NCI-H2029 (cell line): ENCODE data around the gene KMT2E.

Experiments used
- DNase-seq: peaks from one replicate; lab custom pipeline; 2025; lab: John Stamatoyannopoulos, UW

Gene KMT2E

DNA sequence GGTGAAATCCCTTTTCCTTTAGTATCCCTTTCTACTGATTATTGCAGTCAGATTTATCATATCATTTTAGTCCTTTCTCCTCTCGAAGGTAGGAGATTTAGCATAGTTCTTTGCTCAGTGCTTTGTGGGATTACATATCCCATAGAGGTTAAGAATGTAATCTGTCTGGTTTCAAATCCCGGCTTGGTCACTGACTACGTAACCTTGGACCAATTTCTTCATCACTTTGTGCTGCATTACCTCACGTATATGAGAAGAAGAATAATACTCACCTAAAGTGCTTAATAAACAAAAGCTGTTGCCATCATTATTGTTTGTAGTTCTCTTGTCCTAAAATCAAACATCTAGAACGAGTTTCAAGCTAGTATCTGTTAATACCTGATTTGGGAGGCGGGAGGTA, 74.0 kb downstream of the KMT2E start:
- DNase-seq, result no peak

GRCh38 chr7:105088456-105088855, 74.5 kb downstream of the KMT2E start:
- DNase-seq, result no peak

DNA sequence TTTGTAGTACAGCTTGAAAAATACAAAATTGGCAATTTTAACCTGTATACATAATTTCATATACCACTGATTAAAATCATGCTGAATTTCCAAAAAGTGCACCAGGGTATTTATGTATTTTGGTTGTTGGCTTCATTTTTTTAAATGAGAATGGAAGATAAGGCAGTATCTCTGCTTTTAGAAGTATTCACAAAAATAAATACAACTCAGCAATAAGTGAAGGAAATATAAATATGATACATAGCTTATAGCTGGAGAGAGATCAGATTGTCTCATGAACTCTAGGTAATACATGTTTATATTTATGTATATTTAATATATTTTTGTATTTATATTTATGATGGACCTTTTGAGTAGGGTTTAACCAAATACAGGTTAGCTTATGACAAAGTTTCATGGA, 81.0 kb downstream of the KMT2E start:
- DNase-seq, result no peak

DNA sequence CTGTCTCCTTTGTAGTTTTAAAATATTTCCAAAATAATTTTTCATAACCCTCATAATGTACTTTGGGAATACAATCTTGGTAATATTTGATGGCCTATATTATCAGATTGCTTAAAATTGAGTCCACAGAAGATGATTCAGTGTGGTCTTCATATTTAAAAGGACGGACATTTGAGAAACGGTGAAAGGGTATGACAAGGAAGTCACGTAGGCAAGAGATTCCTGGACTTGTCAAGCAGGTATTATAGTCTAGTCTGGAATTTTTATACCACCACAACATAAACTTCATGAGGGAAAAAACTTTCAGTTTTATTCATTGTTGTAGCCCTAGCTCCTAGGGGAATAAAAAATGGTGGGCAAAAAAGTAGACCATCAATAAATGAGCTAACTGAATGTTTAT, 82.3 kb downstream of the KMT2E start:
- no peak for DNase-seq

DNA sequence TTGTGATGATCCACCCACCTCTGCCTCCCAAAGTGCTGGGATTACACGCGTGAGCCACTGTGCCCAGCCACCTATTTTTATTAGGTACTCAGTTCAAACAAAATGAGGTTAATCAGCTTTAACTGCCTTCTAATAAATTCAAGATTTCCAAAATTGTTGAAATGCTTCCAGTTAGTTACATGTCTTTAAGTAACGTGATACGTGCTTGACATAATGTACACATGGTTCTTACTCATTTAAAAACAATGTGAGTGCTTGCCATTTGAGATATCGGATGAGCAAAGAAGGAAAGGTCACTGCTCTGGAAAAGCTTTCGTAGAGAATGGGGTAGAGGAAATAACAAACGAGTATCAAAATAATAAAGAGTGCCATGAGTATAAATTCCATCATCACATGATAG, 83.6 kb downstream of the KMT2E start:
- peak; percentile 9 for DNase-seq

DNA sequence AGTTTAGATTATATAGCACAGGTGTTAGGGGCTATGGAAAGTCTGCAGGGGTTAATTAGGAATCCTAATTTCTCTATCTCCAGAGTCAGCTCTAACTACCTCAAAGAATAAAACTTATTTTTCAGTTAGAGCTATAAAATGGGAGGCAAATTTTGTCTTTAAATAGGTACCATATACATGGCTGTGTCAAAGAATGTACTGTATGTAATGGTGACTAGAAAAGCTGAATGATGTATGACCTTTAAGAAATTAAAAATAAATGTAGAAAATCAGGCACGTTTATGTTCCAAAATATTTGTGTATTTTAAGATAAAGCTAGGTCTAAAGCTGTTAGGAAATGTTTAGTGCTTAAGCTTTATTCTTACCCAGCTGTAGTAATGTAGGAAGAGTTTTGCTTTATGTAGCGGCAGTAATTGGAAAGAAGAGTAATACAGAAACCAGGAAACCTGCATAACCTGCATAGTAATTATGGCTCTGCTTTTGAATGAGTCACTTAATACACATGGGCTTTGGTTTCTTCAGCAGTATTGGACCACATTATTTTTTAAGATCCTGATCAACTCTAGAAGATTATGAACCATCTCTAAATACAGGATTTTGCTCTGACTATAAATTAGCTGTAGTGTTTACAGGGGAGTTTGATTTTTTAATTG, 85.0 kb downstream of the KMT2E start:
- no peak for DNase-seq

DNA sequence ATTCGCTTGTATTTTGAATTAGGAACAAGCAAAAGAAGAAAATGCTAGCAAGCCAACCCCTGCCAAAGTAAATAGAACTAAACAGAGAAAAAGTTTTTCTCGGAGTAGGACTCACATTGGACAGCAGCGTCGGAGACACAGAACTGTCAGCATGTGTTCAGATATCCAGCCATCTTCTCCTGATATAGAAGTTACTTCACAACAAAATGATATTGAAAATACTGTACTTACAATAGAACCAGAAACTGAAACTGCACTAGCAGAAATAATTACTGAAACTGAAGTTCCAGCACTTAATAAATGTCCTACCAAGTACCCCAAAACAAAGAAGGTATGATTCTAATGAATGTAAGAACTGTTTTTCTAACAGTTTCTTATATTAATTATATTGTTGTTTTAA, 87.9 kb downstream of the KMT2E start:
- no peak for DNase-seq

DNA sequence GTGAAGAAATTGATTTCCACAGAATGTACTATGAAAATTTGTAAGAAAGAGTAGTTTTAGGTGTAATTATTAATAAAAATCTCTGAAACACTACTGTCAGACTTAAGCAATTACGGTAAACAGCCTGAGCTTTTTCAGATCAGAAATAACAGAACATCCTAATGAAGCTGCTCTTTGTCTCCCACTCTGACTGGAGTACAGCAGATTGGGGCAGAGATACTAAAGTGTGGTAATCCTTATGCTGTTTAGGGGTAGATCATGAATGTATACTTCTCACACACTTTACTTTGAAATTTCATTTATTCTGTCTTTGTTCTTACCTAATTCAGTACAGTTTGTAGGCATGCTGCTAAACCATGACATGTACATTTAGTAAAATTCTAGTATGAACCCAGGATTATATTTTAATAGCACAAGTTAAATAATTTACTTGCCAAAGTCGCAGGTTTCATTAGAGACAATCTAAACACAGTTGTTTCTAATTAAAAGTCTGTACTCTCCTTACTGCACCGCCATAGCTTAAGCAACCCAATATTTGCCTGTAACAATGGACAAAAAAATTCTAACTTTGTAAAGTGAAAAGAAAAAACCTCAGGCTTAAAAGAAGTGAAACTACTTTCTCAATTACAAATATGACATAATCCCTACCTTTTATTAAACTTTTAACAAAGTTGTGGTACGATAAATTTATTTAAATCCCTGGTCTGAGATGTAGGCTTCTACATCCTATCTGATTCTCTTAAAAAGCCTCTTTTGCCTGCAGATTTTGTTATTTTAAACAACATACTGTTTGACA, 88.8 kb downstream of the KMT2E start:
- DNase-seq, result no peak

GRCh38 chr7:105105579-105105978, 91.6 kb downstream of the KMT2E start:
- DNase-seq, result no peak

DNA sequence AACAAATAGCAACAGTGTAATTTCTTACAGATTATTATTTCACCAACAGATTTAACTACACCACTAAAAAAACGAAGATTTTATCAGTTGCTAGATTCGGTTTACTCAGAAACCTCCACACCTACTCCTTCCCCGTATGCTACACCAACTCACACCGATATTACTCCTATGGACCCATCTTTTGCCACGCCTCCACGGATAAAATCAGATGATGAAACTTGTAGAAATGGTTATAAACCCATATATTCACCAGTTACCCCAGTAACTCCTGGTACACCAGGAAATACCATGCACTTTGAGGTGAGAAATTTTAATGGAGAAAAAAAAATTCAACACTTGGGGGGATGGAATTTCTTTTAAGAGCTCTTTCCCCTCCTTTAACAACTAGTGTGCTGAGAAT, 92.5 kb downstream of the KMT2E start:
- no peak for DNase-seq

- DNase-seq, result no peak
Observed at GRCh38 chr7:105107458-105107857, 93.5 kb downstream of the KMT2E start.

DNA sequence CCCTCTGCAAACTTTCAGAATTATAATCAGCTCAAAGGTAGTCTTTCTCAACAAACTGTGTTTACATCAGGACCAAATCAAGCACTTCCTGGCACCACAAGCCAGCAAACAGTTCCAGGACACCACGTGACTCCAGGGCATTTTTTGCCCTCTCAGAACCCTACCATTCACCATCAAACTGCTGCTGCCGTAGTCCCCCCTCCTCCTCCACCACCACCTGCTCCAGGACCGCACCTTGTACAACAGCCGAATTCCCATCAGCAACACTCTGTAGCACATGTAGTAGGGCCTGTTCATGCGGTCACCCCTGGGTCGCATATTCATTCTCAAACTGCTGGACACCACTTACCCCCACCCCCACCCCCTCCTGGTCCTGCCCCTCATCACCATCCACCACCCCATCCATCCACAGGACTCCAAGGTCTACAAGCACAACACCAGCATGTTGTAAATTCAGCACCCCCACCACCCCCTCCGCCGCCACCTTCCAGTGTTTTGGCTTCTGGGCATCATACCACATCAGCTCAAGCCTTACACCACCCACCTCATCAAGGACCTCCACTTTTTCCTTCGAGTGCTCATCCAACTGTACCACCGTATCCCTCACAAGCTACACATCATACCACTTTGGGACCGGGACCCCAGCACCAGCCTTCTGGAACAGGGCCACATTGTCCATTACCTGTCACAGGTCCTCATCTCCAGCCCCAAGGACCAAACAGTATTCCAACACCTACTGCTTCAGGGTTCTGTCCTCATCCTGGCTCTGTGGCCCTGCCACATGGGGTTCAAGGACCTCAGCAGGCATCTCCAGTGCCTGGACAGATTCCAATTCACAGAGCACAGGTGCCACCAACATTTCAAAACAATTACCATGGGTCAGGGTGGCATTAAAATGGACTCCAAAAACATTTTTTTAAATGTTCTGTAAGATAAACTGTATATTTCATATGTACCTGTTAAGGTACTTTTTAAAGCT, 98.7 kb downstream of the KMT2E start:
- DNase-seq, result no peak

GRCh38 chr7:105118612-105119600, 104.9 kb downstream of the KMT2E start:
- DNase-seq, result no peak

DNA sequence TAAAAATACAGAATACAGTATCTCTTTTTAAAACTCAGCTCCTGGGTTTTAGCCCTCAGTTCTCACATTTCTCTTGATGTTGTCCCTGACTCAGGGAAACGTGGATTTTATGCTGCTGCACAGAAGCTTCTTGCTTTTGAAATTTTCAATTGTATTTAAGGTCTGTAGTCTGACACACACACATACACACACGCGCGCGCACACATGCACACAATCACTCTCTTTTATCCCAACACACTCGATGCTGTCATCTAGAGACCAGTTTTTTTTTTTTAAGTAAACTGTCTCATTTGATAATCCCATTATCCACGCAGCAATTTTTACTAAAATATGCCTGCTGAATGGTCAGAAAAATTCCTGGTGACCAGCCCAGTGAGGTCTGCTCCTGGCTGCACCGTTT, 108.6 kb downstream of the KMT2E start:
- DNase-seq, result no peak

DNA sequence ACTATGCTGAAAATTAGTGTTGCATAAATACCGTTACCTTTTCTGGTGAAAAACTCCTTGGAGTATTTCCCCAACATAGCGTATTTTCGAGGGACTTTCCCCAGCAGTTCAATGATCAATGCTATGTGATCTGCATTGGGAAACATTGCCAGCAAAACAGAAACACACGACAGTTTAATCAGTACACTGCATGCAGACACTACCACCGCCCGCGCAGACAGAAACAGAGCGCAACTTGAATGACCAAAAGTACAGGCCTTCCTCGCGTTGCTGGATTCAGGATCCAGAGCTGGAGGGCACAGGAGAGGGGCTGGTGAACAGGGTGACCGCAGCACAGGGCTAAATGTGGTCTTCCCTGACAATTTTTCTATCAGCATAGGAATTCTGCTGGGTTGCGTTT, 111.7 kb downstream of the KMT2E start:
- no peak for DNase-seq

DNA sequence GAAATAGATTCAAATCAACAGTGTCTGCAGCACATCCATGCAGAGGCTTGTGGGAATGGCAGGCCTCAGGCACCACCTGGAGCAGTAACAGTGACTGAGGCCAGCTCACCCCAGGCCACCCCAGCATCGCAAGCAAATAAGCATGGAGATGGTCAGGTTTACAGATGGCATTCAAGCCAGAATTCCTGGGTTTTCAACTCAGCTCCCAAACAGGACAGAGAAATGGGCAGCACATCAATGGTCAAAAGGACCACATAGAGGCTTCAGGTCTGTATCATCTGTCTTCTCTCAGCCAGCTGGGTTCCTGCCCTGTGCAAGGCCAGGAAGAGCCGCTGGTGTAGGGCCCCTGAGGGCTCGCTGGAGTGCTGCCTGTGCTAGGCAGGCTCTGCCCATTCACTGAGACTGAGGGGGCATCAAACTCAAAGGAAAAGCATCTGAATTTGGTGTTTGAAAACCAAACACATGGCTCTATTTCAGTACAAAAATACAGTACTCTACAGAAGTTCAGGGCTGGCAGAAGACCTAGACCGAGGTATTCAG, 112.5 kb downstream of the KMT2E start:
- DNase-seq, result no peak

- DNase-seq, result no peak
Observed at GRCh38 chr7:105127179-105127578, 113.2 kb downstream of the KMT2E start.

DNA sequence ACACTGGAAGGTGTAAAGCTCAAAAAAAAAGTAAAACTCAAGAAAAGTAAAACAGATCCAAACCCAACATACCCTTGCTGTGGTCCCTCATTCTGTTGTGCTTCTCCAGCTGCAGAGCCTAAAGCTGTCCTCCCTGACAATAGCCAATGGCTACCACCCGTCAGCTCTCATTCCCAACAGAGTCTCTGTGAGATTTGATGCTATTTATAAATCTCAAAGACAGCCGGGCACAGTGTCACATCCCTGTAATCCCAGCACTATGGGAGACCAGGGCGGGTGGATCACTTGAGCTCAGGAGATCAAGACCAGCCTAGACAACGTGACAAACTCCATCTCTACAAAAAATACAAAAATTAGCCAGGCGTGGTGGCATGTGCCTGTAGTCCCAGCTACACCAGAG, 116.0 kb downstream of the KMT2E start:
- no peak for DNase-seq

- DNase-seq, result no peak
Observed at GRCh38 chr7:105130580-105130979, 116.6 kb downstream of the KMT2E start.

- no peak for DNase-seq
Observed at GRCh38 chr7:105131033-105131656, 117.1 kb downstream of the KMT2E start.

- DNase-seq, result no peak
Observed at GRCh38 chr7:105131890-105132289, 117.9 kb downstream of the KMT2E start.
